GM12878 (cell line): ENCODE results near the gene NOTCH4.

Experiments
- CHD1 ChIP-seq: IDR thresholded peaks from 2 replicates; pipeline ENCODE4 v1.6.1; 2012; ENCODE audit warnings: low read depth, low read length, improper control_type of control experiment
- FOS ChIP-seq: IDR thresholded peaks from 3 replicates; pipeline ENCODE4 v1.6.1; 2011; ENCODE audit warnings: borderline replicate concordance; ENCODE audit not compliant: insufficient read length; ENCODE audit errors: extremely low read depth
- TBL1XR1 ChIP-seq: IDR thresholded peaks from 2 replicates; pipeline ENCODE4 v1.6.1; 2012; ENCODE audit warnings: low read depth, low read length, improper control_type of control experiment
- TF ChIP-seq, protein P1 (sequence below), 3 experiments: IDR thresholded peaks in 2 of 3; conservative IDR thresholded peaks in 1 of 3; 2 replicates each; pipeline ENCODE4 v1.5.1; 2011; ENCODE audit warnings: low read depth in 3 of 3, low read length in 3 of 3, mild to moderate bottlenecking in 3 of 3, control low read depth in 2 of 3, moderate library complexity in 2 of 3, inconsistent platforms in 1 of 3, mixed read lengths in 1 of 3; ENCODE audit not compliant: control insufficient read depth in 2 of 3, insufficient read depth in 1 of 3; ENCODE audit errors: extremely low read depth in 1 of 3
- TF ChIP-seq, protein P2 (sequence below): IDR thresholded peaks from 2 replicates; pipeline ENCODE4 v1.6.1; 2011; ENCODE audit warnings: borderline replicate concordance, low read depth, mild to moderate bottlenecking, moderate library complexity, mixed read lengths, low read length; ENCODE audit not compliant: insufficient read depth; ENCODE audit errors: extremely low read length

DNA sequence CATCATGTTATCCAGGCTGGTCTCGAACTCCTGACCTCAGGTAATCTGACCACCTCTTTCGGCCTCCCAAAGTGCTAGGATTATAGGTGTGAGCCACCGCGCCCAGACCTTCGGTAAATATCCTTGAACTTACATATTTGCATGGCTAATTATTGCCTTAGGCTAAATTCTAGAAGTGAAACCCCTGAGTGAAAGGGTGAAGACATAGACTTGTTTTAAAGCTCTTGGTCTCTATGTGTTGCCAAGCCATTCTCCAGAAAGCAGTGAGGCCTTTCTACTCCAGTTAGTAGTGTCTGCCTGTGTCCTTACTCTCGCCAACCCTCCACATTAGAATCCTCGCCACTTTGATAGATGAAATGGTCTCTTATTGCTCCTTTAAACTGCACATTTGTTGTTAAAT, 2.6 kb upstream of the NOTCH4 start:
- TF ChIP-seq TBL1XR1 (no peak), FOS (no peak), CHD1 (no peak)
- TF ChIP-seq, protein P1, sequence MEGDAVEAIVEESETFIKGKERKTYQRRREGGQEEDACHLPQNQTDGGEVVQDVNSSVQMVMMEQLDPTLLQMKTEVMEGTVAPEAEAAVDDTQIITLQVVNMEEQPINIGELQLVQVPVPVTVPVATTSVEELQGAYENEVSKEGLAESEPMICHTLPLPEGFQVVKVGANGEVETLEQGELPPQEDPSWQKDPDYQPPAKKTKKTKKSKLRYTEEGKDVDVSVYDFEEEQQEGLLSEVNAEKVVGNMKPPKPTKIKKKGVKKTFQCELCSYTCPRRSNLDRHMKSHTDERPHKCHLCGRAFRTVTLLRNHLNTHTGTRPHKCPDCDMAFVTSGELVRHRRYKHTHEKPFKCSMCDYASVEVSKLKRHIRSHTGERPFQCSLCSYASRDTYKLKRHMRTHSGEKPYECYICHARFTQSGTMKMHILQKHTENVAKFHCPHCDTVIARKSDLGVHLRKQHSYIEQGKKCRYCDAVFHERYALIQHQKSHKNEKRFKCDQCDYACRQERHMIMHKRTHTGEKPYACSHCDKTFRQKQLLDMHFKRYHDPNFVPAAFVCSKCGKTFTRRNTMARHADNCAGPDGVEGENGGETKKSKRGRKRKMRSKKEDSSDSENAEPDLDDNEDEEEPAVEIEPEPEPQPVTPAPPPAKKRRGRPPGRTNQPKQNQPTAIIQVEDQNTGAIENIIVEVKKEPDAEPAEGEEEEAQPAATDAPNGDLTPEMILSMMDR (IDR thresholded peaks at IDR 0.05 in 2 of 3, conservative IDR thresholded peaks at IDR 0.05 in 1 of 3; ENCODE audit: control insufficient read depth in 2 of 3, extremely low read depth in 1 of 3, insufficient read depth in 1 of 3, low read depth in 3 of 3, low read length in 3 of 3) = no peak
- TF ChIP-seq, protein P2, sequence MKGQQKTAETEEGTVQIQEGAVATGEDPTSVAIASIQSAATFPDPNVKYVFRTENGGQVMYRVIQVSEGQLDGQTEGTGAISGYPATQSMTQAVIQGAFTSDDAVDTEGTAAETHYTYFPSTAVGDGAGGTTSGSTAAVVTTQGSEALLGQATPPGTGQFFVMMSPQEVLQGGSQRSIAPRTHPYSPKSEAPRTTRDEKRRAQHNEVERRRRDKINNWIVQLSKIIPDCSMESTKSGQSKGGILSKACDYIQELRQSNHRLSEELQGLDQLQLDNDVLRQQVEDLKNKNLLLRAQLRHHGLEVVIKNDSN = no peak
